HepG2 (cell line): Measurements from ENCODE around the gene DHRS1. TPM values are rescaled to one million over a fixed set of nuclear protein-coding genes. Genes with fewer than 3 reads are reported as not detected.

Experiments
- ATAC-seq: fragments of 200-7000 bp; cut with Tn5 transposase; 3 replicates; pipeline ENCODE4 v1.9.1; 2020; ENCODE audit warnings: mild to moderate bottlenecking, moderate library complexity
- BruUV-seq: library from RNA; stranded (reverse); fragments of 400-500 nt; replicated peaks from 2 replicates; lab custom pipeline; 2021; lab: Mats Ljungman, UMichigan
- CTCF ChIA-PET: fragments of 300-600 bp; formaldehyde crosslinking; extraction: SDS; loops from one replicate; lab custom pipeline; 2021; ENCODE audit warnings: low total read pairs, inconsistent platforms, low intra/inter-chr PET ratio; lab: Yijun Ruan, JAX
- POLR2A ChIA-PET: fragments of 350-600 bp; sonication (Branson Sonifier 250); formaldehyde crosslinking; loops from one replicate; lab custom pipeline; 2020; ENCODE audit warnings: antibody characterized with exemption, inconsistent platforms; lab: Yijun Ruan, JAX
- DNase-seq: peaks from one replicate; pipeline ENCODE4 v3.0.0-alpha.2; 2015; ENCODE audit warnings: low spot score
- FAIRE-seq: peaks from 3 replicates; lab custom pipeline; 2011; peaks lifted over from hg19 to GRCh38; lab: Jason Lieb, UNC
- H2AFZ ChIP-seq: one replicate; pipeline ENCODE4 v1.6.1; 2011; ENCODE audit warnings: low read length, inconsistent platforms
- H3K27ac ChIP-seq: fragments of 300-600 bp; 3 replicates; pipeline ENCODE4 v1.8.0; 2011; ENCODE audit warnings: mixed run types, mild to moderate bottlenecking, mixed read lengths, low read length, inconsistent platforms; ENCODE audit not compliant: insufficient read depth; ENCODE audit errors: extremely low read length
- H3K27me3 ChIP-seq, 2 experiments: fragments of 200-600 bp in 1 of 2; 2 replicates in 1 of 2; 3 replicates in 1 of 2; pipeline versions ENCODE4 v1.6.0 to v1.8.0; 2011; ENCODE audit warnings: low read length in 2 of 2, mild to moderate bottlenecking in 2 of 2, moderate library complexity in 2 of 2, inconsistent platforms in 1 of 2; ENCODE audit not compliant: insufficient read depth in 2 of 2, control insufficient read depth in 1 of 2
- H3K36me3 ChIP-seq, 2 experiments: fragments of 200-600 bp in 1 of 2; replicated peaks in 1 of 2; 2 replicates in 1 of 2; 3 replicates in 1 of 2; pipeline versions ENCODE4 v1.5.1 to v1.8.0; 2011; ENCODE audit warnings: low read length in 2 of 2, inconsistent platforms in 1 of 2; ENCODE audit not compliant: insufficient read depth in 2 of 2, control insufficient read depth in 1 of 2
- H3K4me1 ChIP-seq: 2 replicates; pipeline ENCODE4 v1.5.1; 2012; ENCODE audit warnings: low read length, inconsistent platforms; ENCODE audit not compliant: insufficient read depth
- H3K4me2 ChIP-seq: 2 replicates; pipeline ENCODE4 v1.6.0; 2011; ENCODE audit warnings: low read depth, low read length, inconsistent platforms
- H3K4me3 ChIP-seq, 3 experiments: fragments of 200-600 bp in 1 of 3; sonication (generic), shearing (Covaris generic) in 1 of 3; replicated peaks in 1 of 3; 2 replicates each; pipeline ENCODE4 v1.5.1; 2011 to 2016; ENCODE audit warnings: low read length in 3 of 3, inconsistent platforms in 2 of 3, low read depth in 2 of 3, mild to moderate bottlenecking in 2 of 3, control low read depth in 1 of 3, mixed read lengths in 1 of 3; ENCODE audit not compliant: insufficient read depth in 1 of 3
- H3K79me2 ChIP-seq: one replicate; pipeline ENCODE4 v1.6.1; 2011; ENCODE audit warnings: low read length, inconsistent platforms; ENCODE audit not compliant: insufficient read depth
- H3K9ac ChIP-seq: 2 replicates; pipeline ENCODE4 v1.6.0; 2011; ENCODE audit warnings: mild to moderate bottlenecking, low read depth, low read length, inconsistent platforms; ENCODE audit not compliant: insufficient read depth
- H3K9me3 ChIP-seq: 2 replicates; pipeline ENCODE4 v1.5.1; 2012; ENCODE audit warnings: mild to moderate bottlenecking, low read length
- H4K20me1 ChIP-seq: 2 replicates; pipeline ENCODE4 v1.6.0; 2011; ENCODE audit warnings: inconsistent platforms, mild to moderate bottlenecking, low read length, moderate library complexity; ENCODE audit not compliant: insufficient read depth
- ATF7 ChIP-seq, 2 experiments: fragments of 450-650 bp in 1 of 2; sonication (generic) in 1 of 2; formaldehyde crosslinking in 1 of 2; IDR thresholded peaks; 2 replicates each; pipeline versions ENCODE4 v1.4.0 to v1.6.1; 2016 to 2020; ENCODE audit warnings: antibody characterized with exemption in 1 of 2, mild to moderate bottlenecking in 1 of 2, missing genetic modification reagents in 1 of 2
- ATF7-NPFF ChIP-seq: sonication (generic); formaldehyde crosslinking; IDR thresholded peaks from 2 replicates; pipeline ENCODE4 v1.8.1; 2023; ENCODE audit warnings: mild to moderate bottlenecking, low read depth, missing genetic modification reagents, moderate library complexity
- FOXO4 ChIP-seq: sonication (generic); formaldehyde crosslinking; conservative IDR thresholded peaks from 2 replicates; pipeline ENCODE4 v1.8.1; 2023; ENCODE audit warnings: missing genetic modification reagents
- GABPB1 ChIP-seq: IDR thresholded peaks from 2 replicates; pipeline ENCODE4 v1.6.1; 2016; ENCODE audit warnings: mild to moderate bottlenecking, missing genetic modification reagents, moderate library complexity, missing compliant biosample characterization
- HMG20A ChIP-seq: IDR thresholded peaks from 2 replicates; pipeline ENCODE4 v1.6.1; 2016; ENCODE audit warnings: borderline replicate concordance
- MAFF ChIP-seq: IDR thresholded peaks from 2 replicates; pipeline ENCODE4 v1.6.1; 2011; ENCODE audit warnings: low read depth, low read length, improper control_type of control experiment
- MLXIP ChIP-seq: sonication (generic); formaldehyde crosslinking; IDR thresholded peaks from 2 replicates; pipeline ENCODE4 v1.9.0; 2021; ENCODE audit warnings: missing genetic modification reagents, borderline replicate concordance
- MYC ChIP-seq: sonication (generic); formaldehyde crosslinking; IDR thresholded peaks from 2 replicates; pipeline ENCODE4 v1.9.0; 2021; ENCODE audit warnings: missing genetic modification reagents, borderline replicate concordance
- RBM22 ChIP-seq: fragments of 200-400 bp; formaldehyde crosslinking; optimal IDR thresholded peaks from 2 replicates; pipeline ENCODE3; 2017; ENCODE audit warnings: mild to moderate bottlenecking, low read length, moderate library complexity
- SUZ12 ChIP-seq: fragments of 150-350 bp; IDR thresholded peaks from 2 replicates; pipeline ENCODE4 v1.6.1; 2014; ENCODE audit warnings: low read depth, low read length
- TBL1XR1 ChIP-seq: fragments of 150-350 bp; IDR thresholded peaks from 2 replicates; pipeline ENCODE4 v1.6.1; 2014; ENCODE audit warnings: borderline replicate concordance, low read length; ENCODE audit not compliant: partially characterized antibody
- TRIM24 ChIP-seq: sonication (generic); formaldehyde crosslinking; IDR thresholded peaks from 2 replicates; pipeline ENCODE4 v1.8.0; 2022; ENCODE audit warnings: mild to moderate bottlenecking, missing genetic modification reagents
- ZNF207 ChIP-seq: fragments of 450-650 bp; IDR thresholded peaks from 2 replicates; pipeline ENCODE4 v1.6.1; 2016; ENCODE audit warnings: antibody characterized with exemption, borderline replicate concordance
- WGBS: methylation state at CpG from one replicate; pipeline ENCODE4 v1.1.6; 2017; ENCODE audit warnings: low lambda C conversion rate; 5-methylcytosine and 5-hydroxymethylcytosine counted together
- in situ Hi-C: cut with HindIII; loops from 2 replicates; pipeline ENCODE4 v1.10.0; 2017; ENCODE audit warnings: low pct_unique_long_range_greater_than_20kb; ENCODE audit not compliant: extremely low pct_ligation_motif_present
- intact Hi-C: fragments of 100-400 bp; cut with micrococcal nuclease; formaldehyde crosslinking; loops from one replicate; pipeline ENCODE4 v1.10.0; 2022; ENCODE audit not compliant: unreplicated experiment
- polyA plus RNA-seq, 8 experiments: library from polyadenylated mRNA; depleted of rRNA in 3 of 8; stranded (reverse) in 7 of 8; unstranded in 1 of 8; fragments of >200 nt; fragmentation: Illumina TruSeq in 4 of 8; extraction: Trizol in 4 of 8; gene quantifications; 2 replicates each; pipeline versions ENCODE4 v1.2.1 to v1.2.3, GENCODE V29; 2011 to 2016; ENCODE audit warnings: low read depth in 4 of 8, missing spikeins in 1 of 8, mixed read lengths in 1 of 8; ENCODE audit not compliant: insufficient read depth in 1 of 8
- total RNA-seq, 5 experiments: library from RNA; depleted of rRNA; stranded (reverse); fragments of >200 nt; fragmentation: Illumina TruSeq; extraction: Trizol; gene quantifications; 2 replicates each; pipeline ENCODE4 v1.2.3, GENCODE V29; 2016; ENCODE audit warnings: low read depth in 1 of 5
- TF ChIP-seq, protein P1 (sequence below): sonication (generic); formaldehyde crosslinking; IDR thresholded peaks from 2 replicates; pipeline ENCODE4 v1.4.0; 2020; ENCODE audit warnings: missing genetic modification reagents, borderline replicate concordance

The DHRS1 gene
- total and polyA plus RNA-seq, 2 of the 13 experiments (the other 11 are each of a cell fraction or from before 2014, with no cell fraction given), result 49.8 to 60.8 TPM

- H2AFZ ChIP-seq, result no peak overlapping the region
- TF ChIP-seq TRIM24 (CRISPR knock-in tag), result no peak
- TF ChIP-seq TBL1XR1, result no peak
- no peak for TF ChIP-seq MAFF
- TF ChIP-seq, protein P1, sequence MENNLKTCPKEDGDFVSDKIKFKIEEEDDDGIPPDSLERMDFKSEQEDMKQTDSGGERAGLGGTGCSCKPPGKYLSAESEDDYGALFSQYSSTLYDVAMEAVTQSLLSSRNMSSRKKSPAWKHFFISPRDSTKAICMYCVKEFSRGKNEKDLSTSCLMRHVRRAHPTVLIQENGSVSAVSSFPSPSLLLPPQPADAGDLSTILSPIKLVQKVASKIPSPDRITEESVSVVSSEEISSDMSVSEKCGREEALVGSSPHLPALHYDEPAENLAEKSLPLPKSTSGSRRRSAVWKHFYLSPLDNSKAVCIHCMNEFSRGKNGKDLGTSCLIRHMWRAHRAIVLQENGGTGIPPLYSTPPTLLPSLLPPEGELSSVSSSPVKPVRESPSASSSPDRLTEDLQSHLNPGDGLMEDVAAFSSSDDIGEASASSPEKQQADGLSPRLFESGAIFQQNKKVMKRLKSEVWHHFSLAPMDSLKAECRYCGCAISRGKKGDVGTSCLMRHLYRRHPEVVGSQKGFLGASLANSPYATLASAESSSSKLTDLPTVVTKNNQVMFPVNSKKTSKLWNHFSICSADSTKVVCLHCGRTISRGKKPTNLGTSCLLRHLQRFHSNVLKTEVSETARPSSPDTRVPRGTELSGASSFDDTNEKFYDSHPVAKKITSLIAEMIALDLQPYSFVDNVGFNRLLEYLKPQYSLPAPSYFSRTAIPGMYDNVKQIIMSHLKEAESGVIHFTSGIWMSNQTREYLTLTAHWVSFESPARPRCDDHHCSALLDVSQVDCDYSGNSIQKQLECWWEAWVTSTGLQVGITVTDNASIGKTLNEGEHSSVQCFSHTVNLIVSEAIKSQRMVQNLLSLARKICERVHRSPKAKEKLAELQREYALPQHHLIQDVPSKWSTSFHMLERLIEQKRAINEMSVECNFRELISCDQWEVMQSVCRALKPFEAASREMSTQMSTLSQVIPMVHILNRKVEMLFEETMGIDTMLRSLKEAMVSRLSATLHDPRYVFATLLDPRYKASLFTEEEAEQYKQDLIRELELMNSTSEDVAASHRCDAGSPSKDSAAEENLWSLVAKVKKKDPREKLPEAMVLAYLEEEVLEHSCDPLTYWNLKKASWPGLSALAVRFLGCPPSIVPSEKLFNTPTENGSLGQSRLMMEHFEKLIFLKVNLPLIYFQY (CRISPR knock-in tag), result no peak
- TF ChIP-seq ATF7 (IDR thresholded peaks at IDR 0.05), result no peak
- TF ChIP-seq ATF7 (CRISPR knock-in tag; IDR thresholded peaks at IDR 0.05), result no peak
- TF ChIP-seq ZNF207, result no peak
- TF ChIP-seq SUZ12, result no peak
- no peak for TF ChIP-seq HMG20A (CRISPR knock-in tag)
- TF ChIP-seq MYC (CRISPR knock-in tag), result no peak
- no peak for TF ChIP-seq ATF7-NPFF
- 0 out of 2 replicates have a peak, but pooled peaks have one; percentile 8 for TF ChIP-seq FOXO4 (CRISPR knock-in tag)
- no peak for TF ChIP-seq GABPB1 (CRISPR knock-in tag)
- TF ChIP-seq MLXIP (CRISPR knock-in tag), result no peak
- peak; percentile 68 for TF ChIP-seq RBM22
- H3K9me3 ChIP-seq, result no peaks in the 10 kb centered on the region
- FAIRE-seq (no peak), ATAC-seq (no peak), DNase-seq (no peak)
- H3K4me3 ChIP-seq, result no peak overlapping the region
- in situ Hi-C loops (no loop called here), intact Hi-C loops (loop anchor here (10.0 kb wide), 1 partner anchor 985 kb away; the partner anchor contains the start of genes BCL2L2 and PPP1R3E)
- CTCF ChIA-PET, result no interaction called here
- POLR2A ChIA-PET, result interaction anchor here (3.1 to 24.7 kb wide), 3 partner anchors 9 to 49 kb away, joined by 20 to 850 read pairs (median 42); partner anchors contain the start of genes DHRS1, GMPR2, NEDD8 and NOP9
- WGBS, result 96% methylated on average over 6 of the region's 6 CpGs
- no peak overlapping the region for H3K4me2 ChIP-seq
- no peaks in the 10 kb centered on the region for H4K20me1 ChIP-seq
- H3K27ac ChIP-seq, result no peak overlapping the region
- peaks cover 35 to 49% of the 10 kb centered on the region in 2 experiments for H3K36me3 ChIP-seq
- no peak overlapping the region for H3K9ac ChIP-seq
- no peaks in the 10 kb centered on the region for H3K27me3 ChIP-seq
- peaks cover 10% of the 10 kb centered on the region for H3K4me1 ChIP-seq
- no peaks in the 10 kb centered on the region for H3K79me2 ChIP-seq
- BruUV-seq, result no TSS peak
Observed at GRCh38 chr14:24289649-24290280, 9.8 kb downstream of the DHRS1 start.
